IMR-90 (cell line): Measurements from ENCODE around the gene PPARGC1A. TPM values are rescaled to one million over a fixed set of nuclear protein-coding genes. Genes with fewer than 3 reads are reported as not detected.

Source experiments
- ATAC-seq: fragments of 200-7000 bp; cut with Tn5 transposase; 2 replicates; pipeline ENCODE4 v1.9.1; 2020; ENCODE audit warnings: low read depth, mild to moderate bottlenecking, moderate library complexity
- BruUV-seq: library from RNA; stranded (reverse); fragments of 400-500 nt; replicated peaks from 2 replicates; lab custom pipeline; 2021; lab: Mats Ljungman, UMichigan
- CTCF ChIA-PET: fragments of 300-600 bp; formaldehyde crosslinking; extraction: SDS; loops from one replicate; lab custom pipeline; 2021; ENCODE audit warnings: antibody characterized with exemption; lab: Yijun Ruan, JAX
- POLR2A ChIA-PET: fragments of 300-600 bp; sonication (Branson Sonifier 250); formaldehyde crosslinking; loops from one replicate; lab custom pipeline; 2022; ENCODE audit warnings: antibody characterized with exemption; ENCODE audit not compliant: unreplicated experiment; lab: Charles Lee
- DNase-seq: peaks from one replicate; pipeline ENCODE4 v3.0.0; 2013
- H2AFZ ChIP-seq: replicated peaks from 2 replicates; pipeline ENCODE3; 2013; ENCODE audit warnings: low read length, mild to moderate bottlenecking; ENCODE audit not compliant: poor library complexity
- H2AK5ac ChIP-seq: 2 replicates; pipeline ENCODE4 v1.6.1; 2013; ENCODE audit warnings: low read depth, low read length, inconsistent platforms
- H2AK9ac ChIP-seq: replicated peaks from 2 replicates; pipeline ENCODE3; 2013; ENCODE audit warnings: mild to moderate bottlenecking, low read depth, low read length, moderate library complexity; ENCODE audit not compliant: poor library complexity
- H2BK120ac ChIP-seq: 2 replicates; pipeline ENCODE4 v1.6.1; 2013; ENCODE audit warnings: low read depth, low read length, inconsistent platforms
- H2BK15ac ChIP-seq: 3 replicates; pipeline ENCODE4 v1.6.1; 2013; ENCODE audit warnings: low read depth, low read length, inconsistent platforms
- H2BK20ac ChIP-seq: 2 replicates; pipeline ENCODE4 v1.6.1; 2013; ENCODE audit warnings: low read depth, mild to moderate bottlenecking, inconsistent platforms, low read length, moderate library complexity
- H2BK5ac ChIP-seq: 2 replicates; pipeline ENCODE4 v1.6.1; 2013; ENCODE audit warnings: mild to moderate bottlenecking, low read depth, low read length, inconsistent platforms; ENCODE audit not compliant: poor library complexity, severe bottlenecking
- H3K14ac ChIP-seq: replicated peaks from 2 replicates; pipeline ENCODE4 v1.6.1; 2013; ENCODE audit warnings: low read depth, low read length, inconsistent platforms
- H3K18ac ChIP-seq: 2 replicates; pipeline ENCODE4 v1.6.1; 2013; ENCODE audit warnings: low read depth, low read length, control low read depth
- H3K23ac ChIP-seq: 2 replicates; pipeline ENCODE4 v1.6.1; 2013; ENCODE audit warnings: low read depth, low read length, inconsistent platforms
- H3K27ac ChIP-seq: 2 replicates; pipeline ENCODE4 v1.5.1; 2013; ENCODE audit warnings: mild to moderate bottlenecking, control low read depth, low read length; ENCODE audit not compliant: insufficient read depth
- H3K27me3 ChIP-seq: 2 replicates; pipeline ENCODE4 v1.6.1; 2013; ENCODE audit warnings: low read length; ENCODE audit not compliant: control insufficient read depth, insufficient read depth
- H3K36me3 ChIP-seq: 2 replicates; pipeline ENCODE4 v1.6.1; 2013; ENCODE audit warnings: low read length, mixed read lengths; ENCODE audit not compliant: control insufficient read depth, insufficient read depth
- H3K4ac ChIP-seq: 2 replicates; pipeline ENCODE4 v1.6.1; 2013; ENCODE audit warnings: low read depth, low read length, inconsistent platforms
- H3K4me1 ChIP-seq: 2 replicates; pipeline ENCODE4 v1.6.1; 2013; ENCODE audit warnings: low read length, mixed read lengths; ENCODE audit not compliant: control insufficient read depth, insufficient read depth
- H3K4me2 ChIP-seq: 2 replicates; pipeline ENCODE4 v1.6.1; 2013; ENCODE audit warnings: low read depth, mild to moderate bottlenecking, control low read depth, low read length, moderate library complexity
- H3K4me3 ChIP-seq: 2 replicates; pipeline ENCODE4 v1.5.1; 2013; ENCODE audit warnings: low read depth, mild to moderate bottlenecking, control low read depth, low read length, moderate library complexity; ENCODE audit not compliant: insufficient read depth
- H3K56ac ChIP-seq: 2 replicates; pipeline ENCODE4 v1.6.1; 2013; ENCODE audit warnings: low read length, inconsistent platforms; ENCODE audit not compliant: insufficient read depth; ENCODE audit errors: extremely low read depth
- H3K79me1 ChIP-seq, 2 experiments: 2 replicates each; pipeline ENCODE4 v1.6.1; 2013; ENCODE audit warnings: low read length in 2 of 2, inconsistent platforms in 1 of 2, low read depth in 1 of 2
- H3K9ac ChIP-seq: 2 replicates; pipeline ENCODE4 v1.6.1; 2013; ENCODE audit warnings: low read depth, low read length, control low read depth
- H3K9me1 ChIP-seq: 2 replicates; pipeline ENCODE4 v1.6.1; 2013; ENCODE audit warnings: low read length, inconsistent platforms; ENCODE audit not compliant: insufficient read depth
- H3K9me3 ChIP-seq: 2 replicates; pipeline ENCODE4 v1.6.1; 2013; ENCODE audit warnings: low read length; ENCODE audit not compliant: control insufficient read depth, insufficient read depth
- H4K20me1 ChIP-seq: 2 replicates; pipeline ENCODE4 v1.6.1; 2013; ENCODE audit warnings: low read length, inconsistent platforms; ENCODE audit not compliant: insufficient read depth
- H4K5ac ChIP-seq: 2 replicates; pipeline ENCODE4 v1.6.1; 2013; ENCODE audit warnings: mild to moderate bottlenecking, low read depth, low read length, control low read depth
- H4K8ac ChIP-seq, 2 experiments: 2 replicates each; pipeline ENCODE4 v1.6.1; 2013; ENCODE audit warnings: low read depth in 2 of 2, low read length in 2 of 2, control low read depth in 1 of 2, inconsistent platforms in 1 of 2
- H4K91ac ChIP-seq: 2 replicates; pipeline ENCODE4 v1.6.1; 2013; ENCODE audit warnings: low read depth, low read length, inconsistent platforms; ENCODE audit not compliant: insufficient read depth
- BHLHE40 ChIP-seq: fragments of 150-350 bp; IDR thresholded peaks from 2 replicates; pipeline ENCODE4 v1.6.1; 2016; ENCODE audit warnings: mild to moderate bottlenecking, low read depth, low read length
- CEBPB ChIP-seq: IDR thresholded peaks from 2 replicates; pipeline ENCODE4 v1.6.1; 2012; ENCODE audit warnings: low read depth, low read length, improper control_type of control experiment
- CHD1 ChIP-seq: IDR thresholded peaks from 2 replicates; pipeline ENCODE4 v1.6.1; 2012; ENCODE audit warnings: low read depth, low read length, improper control_type of control experiment
- ELK1 ChIP-seq: fragments of 150-350 bp; IDR thresholded peaks from 2 replicates; pipeline ENCODE4 v1.6.1; 2016; ENCODE audit warnings: low read depth, mild to moderate bottlenecking, low read length, moderate library complexity, borderline replicate concordance
- FOS ChIP-seq: fragments of 150-350 bp; IDR thresholded peaks from 2 replicates; pipeline ENCODE4 v1.6.1; 2016; ENCODE audit warnings: low read depth, low read length
- MAFK ChIP-seq: IDR thresholded peaks from 2 replicates; pipeline ENCODE4 v1.6.1; 2012; ENCODE audit warnings: low read depth, low read length, improper control_type of control experiment
- MAZ ChIP-seq: IDR thresholded peaks from 2 replicates; pipeline ENCODE4 v1.6.1; 2012; ENCODE audit warnings: low read depth, mild to moderate bottlenecking, low read length, improper control_type of control experiment, moderate library complexity, borderline replicate concordance
- MXI1 ChIP-seq: IDR thresholded peaks from 2 replicates; pipeline ENCODE4 v1.6.1; 2012; ENCODE audit warnings: low read depth, mild to moderate bottlenecking, low read length, moderate library complexity, borderline replicate concordance
- NFE2L2 ChIP-seq: fragments of 150-350 bp; IDR thresholded peaks from 2 replicates; pipeline ENCODE4 v1.6.1; 2016; ENCODE audit warnings: low read depth, mild to moderate bottlenecking, low read length
- POLR2A ChIP-seq: IDR thresholded peaks from 2 replicates; pipeline ENCODE4 v1.6.1; 2012; ENCODE audit warnings: mild to moderate bottlenecking, low read depth, low read length
- RAD21 ChIP-seq: IDR thresholded peaks from 2 replicates; pipeline ENCODE4 v1.6.1; 2012; ENCODE audit warnings: low read length, improper control_type of control experiment
- RCOR1 ChIP-seq: IDR thresholded peaks from 2 replicates; pipeline ENCODE4 v1.6.1; 2012; ENCODE audit warnings: mild to moderate bottlenecking, low read length, improper control_type of control experiment; ENCODE audit not compliant: insufficient replicate concordance
- RFX5 ChIP-seq: IDR thresholded peaks from 2 replicates; pipeline ENCODE4 v1.8.0; 2012; ENCODE audit warnings: low read depth, mild to moderate bottlenecking, low read length, moderate library complexity
- SMC3 ChIP-seq: fragments of 150-350 bp; IDR thresholded peaks from 2 replicates; pipeline ENCODE4 v1.6.1; 2016; ENCODE audit warnings: low read depth, mild to moderate bottlenecking, antibody characterized with exemption, low read length, moderate library complexity
- WGBS, 2 experiments: methylation state at CpG; one replicate each; pipeline versions ENCODE4 v1.1.5 to v1.1.7; 2013; ENCODE audit warnings: missing lambda C conversion rate in 2 of 2; ENCODE audit not compliant: insufficient read length in 1 of 2; ENCODE audit errors: extremely low coverage in 2 of 2; 5-methylcytosine and 5-hydroxymethylcytosine counted together
- dilution Hi-C: fragments of 300-500 bp; cut with HindIII; formaldehyde crosslinking; loops from one replicate; pipeline ENCODE4 v1.14.3; 2018; ENCODE audit warnings: low sequenced_read_pairs; ENCODE audit not compliant: unreplicated experiment
- in situ Hi-C: fragments of 300-500 bp; cut with MboI; formaldehyde crosslinking; loops from 3 replicates; pipeline ENCODE4 v1.14.3; 2019; ENCODE audit warnings: low sequenced_read_pairs, inconsistent platforms, mixed read lengths
- intact Hi-C: fragments of 100-400 bp; cut with micrococcal nuclease; formaldehyde crosslinking; loops from 2 replicates; pipeline ENCODE4 v1.10.0; 2022
- polyA plus RNA-seq, 3 experiments: library from polyadenylated mRNA; depleted of rRNA; stranded (reverse); fragments of >200 nt; gene quantifications; 2 replicates each; pipeline ENCODE4 v1.2.3, GENCODE V29; 2012; ENCODE audit warnings: low replicate concordance in 1 of 3
- total RNA-seq: library from RNA; depleted of rRNA; stranded (reverse); fragments of >200 nt; gene quantifications from 2 replicates; pipeline ENCODE4 v1.2.3, GENCODE V29; 2012
- TF ChIP-seq, protein P1 (sequence below): conservative IDR thresholded peaks from 2 replicates; pipeline ENCODE4 v1.5.1; 2012; ENCODE audit warnings: mild to moderate bottlenecking, low read depth, low read length, improper control_type of control experiment
- TF ChIP-seq, protein P2 (sequence below): fragments of 150-350 bp; IDR thresholded peaks from 2 replicates; pipeline ENCODE4 v1.6.1; 2017; ENCODE audit warnings: mild to moderate bottlenecking, antibody characterized with exemption, low read length, low read depth

Gene PPARGC1A
- total and polyA plus RNA-seq, 2 of the 4 experiments (the other 2 are of a cell fraction): under 0.01 to 0.03 TPM

GRCh38 chr4:23922541-23923111, 32.8 kb upstream of the PPARGC1A start:
- POLR2A ChIA-PET: no interaction called here
- TF ChIP-seq RFX5 (no peak), RCOR1 (no peak), SMC3 (no peak), NFE2L2 (no peak), ELK1 (no peak), CHD1 (no peak), RAD21 (no peak), MAZ (no peak), MAFK (no peak), POLR2A (no peak), CEBPB (no peak), FOS (no peak), BHLHE40 (no peak), MXI1 (no peak)
- TF ChIP-seq, protein P1, sequence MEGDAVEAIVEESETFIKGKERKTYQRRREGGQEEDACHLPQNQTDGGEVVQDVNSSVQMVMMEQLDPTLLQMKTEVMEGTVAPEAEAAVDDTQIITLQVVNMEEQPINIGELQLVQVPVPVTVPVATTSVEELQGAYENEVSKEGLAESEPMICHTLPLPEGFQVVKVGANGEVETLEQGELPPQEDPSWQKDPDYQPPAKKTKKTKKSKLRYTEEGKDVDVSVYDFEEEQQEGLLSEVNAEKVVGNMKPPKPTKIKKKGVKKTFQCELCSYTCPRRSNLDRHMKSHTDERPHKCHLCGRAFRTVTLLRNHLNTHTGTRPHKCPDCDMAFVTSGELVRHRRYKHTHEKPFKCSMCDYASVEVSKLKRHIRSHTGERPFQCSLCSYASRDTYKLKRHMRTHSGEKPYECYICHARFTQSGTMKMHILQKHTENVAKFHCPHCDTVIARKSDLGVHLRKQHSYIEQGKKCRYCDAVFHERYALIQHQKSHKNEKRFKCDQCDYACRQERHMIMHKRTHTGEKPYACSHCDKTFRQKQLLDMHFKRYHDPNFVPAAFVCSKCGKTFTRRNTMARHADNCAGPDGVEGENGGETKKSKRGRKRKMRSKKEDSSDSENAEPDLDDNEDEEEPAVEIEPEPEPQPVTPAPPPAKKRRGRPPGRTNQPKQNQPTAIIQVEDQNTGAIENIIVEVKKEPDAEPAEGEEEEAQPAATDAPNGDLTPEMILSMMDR: no peak
- TF ChIP-seq, protein P2, sequence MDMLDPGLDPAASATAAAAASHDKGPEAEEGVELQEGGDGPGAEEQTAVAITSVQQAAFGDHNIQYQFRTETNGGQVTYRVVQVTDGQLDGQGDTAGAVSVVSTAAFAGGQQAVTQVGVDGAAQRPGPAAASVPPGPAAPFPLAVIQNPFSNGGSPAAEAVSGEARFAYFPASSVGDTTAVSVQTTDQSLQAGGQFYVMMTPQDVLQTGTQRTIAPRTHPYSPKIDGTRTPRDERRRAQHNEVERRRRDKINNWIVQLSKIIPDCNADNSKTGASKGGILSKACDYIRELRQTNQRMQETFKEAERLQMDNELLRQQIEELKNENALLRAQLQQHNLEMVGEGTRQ: no peak
- DNase-seq: no peak

More at GRCh38 chr4:23922541-23923111, 32.8 kb upstream of the PPARGC1A start:
- dilution Hi-C loops: no loop called here
- no TSS peak for BruUV-seq
- H2BK20ac ChIP-seq: no peak overlapping the region
- H3K27me3 ChIP-seq: no peaks in the 10 kb centered on the region; the same call in 1 of the 2 replicates
- H3K27ac ChIP-seq: no peak overlapping the region
- in situ Hi-C loops: no loop called here
- no peaks in the 10 kb centered on the region for H3K36me3 ChIP-seq
- no peak overlapping the region for H2AFZ ChIP-seq
- no peak overlapping the region for H2AK9ac ChIP-seq
- no peak overlapping the region for H3K18ac ChIP-seq
- H3K79me1 ChIP-seq: no peaks in the 10 kb centered on the region
- no peaks in the 10 kb centered on the region for H4K20me1 ChIP-seq
- intact Hi-C loops: no loop called here
- no peak overlapping the region for H2BK15ac ChIP-seq
- no peak overlapping the region for H3K14ac ChIP-seq
- H3K9me1 ChIP-seq: no peaks in the 10 kb centered on the region
- no peak overlapping the region for H3K23ac ChIP-seq
- WGBS, 2 experiments: no CpG with 5 or more reads among the region's 8 CpGs
- no peak overlapping the region for H3K56ac ChIP-seq
- H3K4me1 ChIP-seq: no peaks in the 10 kb centered on the region
- H3K4me2 ChIP-seq: no peak overlapping the region
- no peak overlapping the region for H3K4me3 ChIP-seq
- no peak overlapping the region for H3K4ac ChIP-seq
- no peak overlapping the region for H4K8ac ChIP-seq
- no peak overlapping the region for H3K9ac ChIP-seq
- CTCF ChIA-PET: interaction anchor here (1.0 kb wide), 1 partner anchor 9 kb away, joined by 3 read pairs; no protein-coding TSS in a partner anchor
- ATAC-seq: no peak
- no peak overlapping the region for H4K5ac ChIP-seq
- no peak overlapping the region for H2AK5ac ChIP-seq
- H3K9me3 ChIP-seq: no peaks in the 10 kb centered on the region
- no peak overlapping the region for H2BK120ac ChIP-seq
- H4K91ac ChIP-seq: no peak overlapping the region
- H2BK5ac ChIP-seq: no peak overlapping the region
